ENCODE measurements around the gene CLEC2L. TPM values are rescaled to one million over a fixed set of nuclear protein-coding genes. Genes with fewer than 3 reads are reported as not detected.

The CLEC2L gene
- polyA plus RNA-seq, 1 experiment = not detected

GRCh38 chr7:139482122-139482521 is 41.4 kb upstream of the CLEC2L start:
- Histone ChIP-seq H3K9me3 (ENCODE audit: control insufficient read depth, insufficient read depth, low read length) (peaks cover 5% of the 10 kb centered on the region; the same call in 1 of the 2 replicates), H3K27me3 (ENCODE audit: control insufficient read depth, insufficient read depth, low read length) (peaks cover 61% of the 10 kb centered on the region), H3K27ac (ENCODE audit: low read depth, low read length) (no peak overlapping the region), H3K4me3 (ENCODE audit: low read depth, low read length) (no peak overlapping the region)
- CTCF ChIA-PET = no interaction called here
- POLR2A ChIA-PET = no interaction called here
- no peak for DNase-seq (ENCODE audit: low read depth, low spot score)
- TF ChIP-seq CTCF (IDR thresholded peaks at IDR 0.05; ENCODE audit: low read depth, low read length) = no peak

- no peak for TF ChIP-seq CTCF (IDR thresholded peaks at IDR 0.05; ENCODE audit: low read depth, low read length)
- ChIA-PET POLR2A (no interaction called here), CTCF (interaction anchor here (2.5 kb wide), 1 partner anchor 49 kb away, joined by 8 read pairs; no protein-coding TSS in a partner anchor)
- no peak overlapping the region for H3K27ac ChIP-seq (ENCODE audit: low read depth, low read length)
- H3K27me3 ChIP-seq (ENCODE audit: control insufficient read depth, insufficient read depth, low read length) = peaks cover 63% of the 10 kb centered on the region
- no peak for DNase-seq (ENCODE audit: low read depth, low spot score)
- H3K4me3 ChIP-seq (ENCODE audit: low read depth, low read length) = peak overlapping the region; percentile 7; the same call in 1 of the 2 replicates
- H3K9me3 ChIP-seq (ENCODE audit: control insufficient read depth, insufficient read depth, low read length) = peaks cover 5% of the 10 kb centered on the region; the same call in 1 of the 2 replicates
Measured at GRCh38 chr7:139482662-139483466, 40.6 kb upstream of the CLEC2L start.

- ChIA-PET POLR2A (no interaction called here), CTCF (interaction anchor here (1.4 kb wide), 1 partner anchor 53 kb away, joined by 5 read pairs; no protein-coding TSS in a partner anchor)
- H3K4me3 ChIP-seq (ENCODE audit: low read depth, low read length) = no peak overlapping the region
- H3K9me3 ChIP-seq (ENCODE audit: control insufficient read depth, insufficient read depth, low read length) = peaks cover 14% of the 10 kb centered on the region
- no peak for TF ChIP-seq CTCF (IDR thresholded peaks at IDR 0.05; ENCODE audit: low read depth, low read length)
- no peak for DNase-seq (ENCODE audit: low read depth, low spot score)
- H3K27ac ChIP-seq (ENCODE audit: low read depth, low read length) = no peak overlapping the region
- H3K27me3 ChIP-seq (ENCODE audit: control insufficient read depth, insufficient read depth, low read length) = peaks cover 61% of the 10 kb centered on the region
Measured at GRCh38 chr7:139487366-139488080, 36.0 kb upstream of the CLEC2L start.

GRCh38 chr7:139488810-139489209 is 34.7 kb upstream of the CLEC2L start:
- DNase-seq (ENCODE audit: low read depth, low spot score) = no peak
- Histone ChIP-seq H3K27me3 (ENCODE audit: control insufficient read depth, insufficient read depth, low read length) (peaks cover 51% of the 10 kb centered on the region), H3K9me3 (ENCODE audit: control insufficient read depth, insufficient read depth, low read length) (peaks cover 12% of the 10 kb centered on the region), H3K27ac (ENCODE audit: low read depth, low read length) (no peak overlapping the region), H3K4me3 (ENCODE audit: low read depth, low read length) (no peak overlapping the region)
- ChIA-PET CTCF (no interaction called here), POLR2A (no interaction called here)
- no peak for TF ChIP-seq CTCF (IDR thresholded peaks at IDR 0.05; ENCODE audit: low read depth, low read length)

- no peak for DNase-seq (ENCODE audit: low read depth, low spot score)
- ChIA-PET POLR2A (no interaction called here), CTCF (interaction anchor here (1.7 kb wide), 1 partner anchor 10 kb away, joined by 11 read pairs; no protein-coding TSS in a partner anchor)
- Histone ChIP-seq H3K27ac (ENCODE audit: low read depth, low read length) (no peak overlapping the region), H3K27me3 (ENCODE audit: control insufficient read depth, insufficient read depth, low read length) (peaks cover 43% of the 10 kb centered on the region), H3K9me3 (ENCODE audit: control insufficient read depth, insufficient read depth, low read length) (peaks cover 12% of the 10 kb centered on the region; the same call in 1 of the 2 replicates), H3K4me3 (ENCODE audit: low read depth, low read length) (no peak overlapping the region)
- TF ChIP-seq CTCF (IDR thresholded peaks at IDR 0.05; ENCODE audit: low read depth, low read length) = no peak
Measured at GRCh38 chr7:139490130-139490529, 33.4 kb upstream of the CLEC2L start.
